B cell (primary cell): ENCODE results near the gene STYXL1. TPM values are rescaled to one million over a fixed set of nuclear protein-coding genes. Genes with fewer than 3 reads are reported as not detected.

Experiments
- ATAC-seq: fragments of 200-7000 bp; cut with Tn5 transposase; one replicate; pipeline ENCODE4 v1.10.0; 2021; ENCODE audit warnings: low read depth, mild to moderate bottlenecking, moderate number of reproducible peaks, moderate library complexity
- CTCF ChIA-PET: fragments of 350-600 bp; sonication (Branson Sonifier 250); formaldehyde crosslinking; loops from one replicate; lab custom pipeline; 2021; ENCODE audit warnings: antibody characterized with exemption, inconsistent platforms; lab: Charles Lee
- POLR2A ChIA-PET: fragments of 350-600 bp; sonication (Branson Sonifier 250); formaldehyde crosslinking; loops from one replicate; lab custom pipeline; 2021; ENCODE audit warnings: antibody characterized with exemption; lab: Charles Lee
- DNase-seq: peaks from one replicate; pipeline ENCODE4 v3.0.0; 2013
- H2AFZ ChIP-seq: 2 replicates; pipeline ENCODE4 v1.6.1; 2012; ENCODE audit warnings: mild to moderate bottlenecking, low read depth, low read length; ENCODE audit not compliant: insufficient read depth, poor library complexity, severe bottlenecking
- H3K27ac ChIP-seq, 2 donors: 1 replicate in 1 of 2; 2 replicates in 1 of 2; pipeline ENCODE4 v1.5.1; 2012 to 2013; ENCODE audit warnings: low read length in 2 of 2, mild to moderate bottlenecking in 2 of 2, moderate library complexity in 1 of 2
- H3K27me3 ChIP-seq, 4 experiments: fragments of 200-600 bp in 1 of 4; sonication (generic) in 1 of 4; replicated peaks in 1 of 4; 1 replicate in 2 of 4; 2 replicates in 2 of 4; pipeline versions ENCODE4 v1.6.1 to v1.7.0; 2013 to 2016; ENCODE audit warnings: low read length in 3 of 4, mild to moderate bottlenecking in 2 of 4, mixed read lengths in 1 of 4, moderate library complexity in 1 of 4; ENCODE audit not compliant: insufficient read depth in 4 of 4, control insufficient read depth in 3 of 4; ENCODE audit errors: control extremely low read depth in 1 of 4
- H3K36me3 ChIP-seq, 2 experiments: replicated peaks in 1 of 2; 1 replicate in 1 of 2; 2 replicates in 1 of 2; pipeline versions ENCODE4 v1.6.1 to v1.7.1; 2013; ENCODE audit warnings: low read length in 1 of 2; ENCODE audit not compliant: insufficient read depth in 2 of 2, control insufficient read depth in 1 of 2; ENCODE audit errors: control extremely low read depth in 1 of 2, extremely low read depth in 1 of 2
- H3K4me1 ChIP-seq, 2 donors: fragments of 200-600 bp in 1 of 2; sonication (generic) in 1 of 2; 1 replicate in 1 of 2; 2 replicates in 1 of 2; pipeline versions ENCODE4 v1.5.1 to v1.6.1; 2013 to 2017; ENCODE audit warnings: low read length in 2 of 2; ENCODE audit not compliant: control insufficient read depth in 2 of 2, insufficient read depth in 2 of 2
- H3K4me2 ChIP-seq: replicated peaks from 2 replicates; pipeline ENCODE3; 2012; ENCODE audit warnings: mild to moderate bottlenecking, low read depth, low read length; ENCODE audit not compliant: poor library complexity, severe bottlenecking
- H3K4me3 ChIP-seq, 5 experiments: fragments of 200-600 bp in 1 of 5; sonication (generic) in 1 of 5; 1 replicate in 3 of 5; 2 replicates in 2 of 5; pipeline versions ENCODE4 v1.5.1 to v1.7.0; 2011 to 2016; ENCODE audit warnings: low read length in 4 of 5, mild to moderate bottlenecking in 4 of 5, low read depth in 2 of 5, control low read depth in 1 of 5, moderate library complexity in 1 of 5; ENCODE audit not compliant: insufficient read depth in 1 of 5; ENCODE audit errors: control extremely low read depth in 1 of 5, extremely low read depth in 1 of 5
- H3K79me2 ChIP-seq: fragments of 200-600 bp; sonication (generic); one replicate; pipeline ENCODE4 v1.6.0; 2016; ENCODE audit warnings: low read length; ENCODE audit not compliant: control insufficient read depth, insufficient read depth
- H3K9ac ChIP-seq: fragments of 200-600 bp; sonication (generic); 2 replicates; pipeline ENCODE4 v1.6.1; 2017; ENCODE audit warnings: mild to moderate bottlenecking, low read length, moderate library complexity
- H3K9me3 ChIP-seq, 3 donors: one replicate each; pipeline versions ENCODE4 v1.6.1 to v1.7.1; 2013; ENCODE audit warnings: low read length in 2 of 3; ENCODE audit not compliant: control insufficient read depth in 2 of 3, insufficient read depth in 1 of 3; ENCODE audit errors: control extremely low read depth in 1 of 3
- H4K20me1 ChIP-seq: 2 replicates; pipeline ENCODE4 v1.6.0; 2012; ENCODE audit warnings: mild to moderate bottlenecking, low read length; ENCODE audit not compliant: insufficient read depth, control insufficient read depth, poor library complexity, severe bottlenecking
- H3K27ac Mint-ChIP-seq: one replicate; pipeline ENCODE4 v1.8.0; 2021; ENCODE audit warnings: mixed read lengths
- H3K27me3 Mint-ChIP-seq: one replicate; pipeline ENCODE4 v1.8.0; 2021; ENCODE audit warnings: mixed read lengths
- H3K4me1 Mint-ChIP-seq: one replicate; pipeline ENCODE4 v1.8.0; 2021; ENCODE audit warnings: mixed read lengths
- H3K4me3 Mint-ChIP-seq: one replicate; pipeline ENCODE4 v1.8.0; 2021; ENCODE audit warnings: mixed read lengths
- H3K9me3 Mint-ChIP-seq: one replicate; pipeline ENCODE4 v1.8.0; 2022; ENCODE audit warnings: mixed read lengths; ENCODE audit not compliant: insufficient read depth
- CTCF ChIP-seq: fragments of 200-600 bp; IDR thresholded peaks from one replicate; pipeline ENCODE4 v1.8.0; 2022; ENCODE audit warnings: antibody characterized with exemption, mild to moderate bottlenecking
- EZH2 ChIP-seq: IDR thresholded peaks from 2 replicates; pipeline ENCODE4 v1.6.1; 2012; ENCODE audit warnings: borderline replicate concordance, low read depth, mild to moderate bottlenecking, moderate library complexity, low read length; ENCODE audit not compliant: insufficient read depth, poor library complexity, severe bottlenecking
- WGBS: methylation state at CpG from one replicate; pipeline ENCODE4 v1.1.5; 2013; ENCODE audit warnings: missing lambda C conversion rate; ENCODE audit not compliant: insufficient coverage; 5-methylcytosine and 5-hydroxymethylcytosine counted together
- intact Hi-C: fragments of 100-400 bp; cut with micrococcal nuclease; formaldehyde crosslinking; loops from one replicate; pipeline ENCODE4 v1.10.0; 2022
- polyA plus RNA-seq: library from polyadenylated mRNA; depleted of rRNA; stranded (reverse); fragments of >200 nt; gene quantifications from 2 replicates; pipeline ENCODE4 v1.2.3, GENCODE V29; 2012
- total RNA-seq, 2 donors: library from RNA; stranded (reverse); fragments of 120-200 nt in 1 of 2; gene quantifications; 1 replicate in 1 of 2; 2 replicates in 1 of 2; pipeline versions ENCODE4 v1.2.3 to v1.2.4, GENCODE V29; 2013 to 2022

The STYXL1 gene
- total and polyA plus RNA-seq, 2 donors (not counting 1 experiment from before 2014, with no cell fraction given), result 15.2 to 29.3 TPM

GRCh38 chr7:76057813-76058145, 10.0 kb upstream of the STYXL1 start:
- H3K36me3 ChIP-seq, result peaks cover 12 to 90% of the 10 kb centered on the region in 2 experiments
- H3K79me2 ChIP-seq, result peaks cover 7% of the 10 kb centered on the region
- TF ChIP-seq CTCF (no peak), EZH2 (no peak)
- peaks cover 3% of the 10 kb centered on the region for H3K4me1 Mint-ChIP-seq
- H3K9me3 Mint-ChIP-seq, result no peaks in the 10 kb centered on the region
- no peak overlapping the region for H3K27ac ChIP-seq
- peaks cover 25% of the 10 kb centered on the region for H4K20me1 ChIP-seq
- no peak overlapping the region for H3K4me2 ChIP-seq
- H3K4me3 ChIP-seq, result no peak overlapping the region
- H3K27ac Mint-ChIP-seq, result no peak overlapping the region
- intact Hi-C loops, result no loop called here
- H3K27me3 ChIP-seq, result no peaks in the 10 kb centered on the region
- H3K9me3 ChIP-seq, result no peaks in the 10 kb centered on the region
- DNase-seq (no peak), ATAC-seq (no peak)
- H2AFZ ChIP-seq, result no peak overlapping the region
- H3K4me3 Mint-ChIP-seq, result no peak overlapping the region
- WGBS, result 96% methylated on average over 11 of the region's 11 CpGs
- no peaks in the 10 kb centered on the region for H3K4me1 ChIP-seq
- no peak overlapping the region for H3K9ac ChIP-seq
- ChIA-PET POLR2A (no interaction called here), CTCF (no interaction called here)
- H3K27me3 Mint-ChIP-seq, result no peaks in the 10 kb centered on the region

DNA sequence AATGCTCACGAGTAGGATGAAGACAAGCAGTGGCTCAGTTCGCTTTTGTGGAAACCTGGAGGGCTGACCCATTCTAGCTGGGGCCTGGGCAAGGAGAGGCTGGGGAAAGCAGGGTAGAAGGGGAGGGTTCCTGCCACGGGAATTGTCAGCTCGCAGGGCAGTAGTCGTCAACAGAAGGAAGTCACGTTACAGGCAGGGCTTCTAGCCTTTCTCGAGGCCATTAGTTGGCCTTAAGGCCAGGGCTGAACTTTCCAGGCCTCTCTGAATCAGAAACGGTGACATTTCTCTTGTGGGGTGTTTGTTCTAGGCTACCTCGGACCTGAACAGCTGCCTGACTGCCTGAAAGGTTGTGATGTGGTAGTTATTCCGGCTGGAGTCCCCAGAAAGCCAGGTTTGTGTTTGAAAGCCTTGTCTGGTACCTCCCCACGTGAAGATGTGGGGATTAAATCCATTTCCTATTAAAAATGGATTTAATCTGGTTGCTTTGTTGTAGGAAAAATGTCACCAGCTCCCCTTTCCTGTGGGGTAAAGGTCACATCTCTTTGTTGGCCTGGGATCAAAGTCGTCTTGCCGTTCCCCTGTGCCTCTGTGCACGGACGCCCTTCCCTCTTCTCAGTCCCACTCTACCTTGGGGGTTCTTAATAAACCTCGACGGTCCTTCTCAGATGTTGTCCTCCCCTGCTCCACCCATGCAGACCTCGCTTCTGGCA, 9.5 kb upstream of the STYXL1 start:
- H3K27ac ChIP-seq, result no peak overlapping the region
- no peaks in the 10 kb centered on the region for H3K27me3 Mint-ChIP-seq
- peaks cover 25% of the 10 kb centered on the region for H4K20me1 ChIP-seq
- peaks cover 5% of the 10 kb centered on the region for H3K4me1 Mint-ChIP-seq
- no peaks in the 10 kb centered on the region for H3K4me1 ChIP-seq
- peaks cover 12 to 87% of the 10 kb centered on the region in 2 experiments for H3K36me3 ChIP-seq
- TF ChIP-seq EZH2 (no peak), CTCF (no peak)
- H3K4me3 ChIP-seq, result no peak overlapping the region
- no peak overlapping the region for H3K27ac Mint-ChIP-seq
- ATAC-seq (no peak), DNase-seq (no peak)
- no peak overlapping the region for H3K4me2 ChIP-seq
- H3K9me3 Mint-ChIP-seq, result no peaks in the 10 kb centered on the region
- H3K4me3 Mint-ChIP-seq, result no peak overlapping the region
- intact Hi-C loops, result no loop called here
- H2AFZ ChIP-seq, result no peak overlapping the region
- WGBS, result 97% methylated on average over 17 of the region's 18 CpGs
- no peak overlapping the region for H3K9ac ChIP-seq
- POLR2A ChIA-PET, result no interaction called here
- no peaks in the 10 kb centered on the region for H3K27me3 ChIP-seq
- no peaks in the 10 kb centered on the region for H3K9me3 ChIP-seq
- peaks cover 12% of the 10 kb centered on the region for H3K79me2 ChIP-seq
- CTCF ChIA-PET, result no interaction called here
